ENCODE measurements around the gene RAB4B.

DNA sequence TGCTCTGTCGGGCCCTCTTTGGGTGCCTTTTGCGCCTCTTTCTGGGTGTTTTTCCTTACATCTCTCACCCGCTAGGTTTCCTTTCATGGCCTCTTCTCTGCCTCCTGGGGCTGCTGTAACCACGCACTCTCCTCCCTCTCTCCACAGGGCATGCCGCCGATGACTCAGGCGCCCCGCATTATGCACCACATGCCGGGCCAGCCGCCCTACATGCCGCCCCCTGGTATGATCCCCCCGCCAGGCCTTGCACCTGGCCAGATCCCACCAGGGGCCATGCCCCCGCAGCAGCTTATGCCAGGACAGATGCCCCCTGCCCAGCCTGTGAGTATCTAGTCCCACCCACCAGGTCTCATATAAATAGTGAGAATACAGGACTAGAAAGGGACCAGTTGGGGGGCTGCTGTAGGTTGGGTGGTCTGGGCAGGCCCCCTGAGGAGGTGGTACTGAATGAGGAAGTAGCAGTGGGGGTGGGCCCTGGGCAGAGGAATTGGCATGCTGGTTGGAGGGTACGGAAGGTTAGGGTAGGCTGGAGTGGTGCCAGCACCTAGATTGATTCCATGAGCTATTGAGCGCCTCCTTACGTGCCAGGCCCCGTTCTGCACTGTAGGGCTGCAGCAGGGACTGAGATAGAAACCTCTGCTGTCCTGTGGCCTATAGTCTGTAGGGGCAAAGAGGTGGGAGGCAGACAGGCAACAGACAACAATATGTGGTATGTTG is 15.1 kb upstream of the RAB4B start:
- TF ChIP-seq CTCF (IDR thresholded peaks at IDR 0.05) = no peak
- TF ChIP-seq POLR2A (IDR thresholded peaks at IDR 0.05) = no peak
- no peak for TF ChIP-seq EP300 (IDR thresholded peaks at IDR 0.05)
- TF ChIP-seq POLR2AphosphoS5 (IDR thresholded peaks at IDR 0.05) = no peak
